A549 (cell line): ENCODE measurements around the gene THBS3. TPM values are rescaled to one million over a fixed set of nuclear protein-coding genes. Genes with fewer than 3 reads are reported as not detected.
"Not testable (repeated sequence)": the region's sequence is repeated elsewhere in the genome, so short reads cannot be mapped to it uniquely, and the experiment has no call there.

ENCODE experiments used
- ATAC-seq, 2 experiments: fragments of 200-7000 bp in 1 of 2; fragments of >200 bp in 1 of 2; cut with Nextera tagmentation in 1 of 2; cut with Tn5 transposase in 1 of 2; 3 replicates each; pipeline versions ENCODE4 v1.8.0 to v1.9.1; 2018 to 2020; ENCODE audit warnings: mild to moderate bottlenecking in 1 of 2, moderate library complexity in 1 of 2
- CTCF ChIA-PET: fragments of 300-600 bp; sonication (Branson Sonifier 250); formaldehyde crosslinking; extraction: SDS; loops from one replicate; lab custom pipeline; 2021; ENCODE audit warnings: antibody characterized with exemption, inconsistent platforms; lab: Yijun Ruan, JAX
- POLR2A ChIA-PET: fragments of 350-600 bp; formaldehyde crosslinking; extraction: SDS; loops from one replicate; lab custom pipeline; 2021; ENCODE audit warnings: antibody characterized with exemption, inconsistent platforms; lab: Yijun Ruan, JAX
- DNase-seq, 2 experiments: peaks; one replicate each; pipeline versions ENCODE4 v3.0.0 to v3.0.0-alpha.2; 2011 to 2016; ENCODE audit warnings: low read depth in 1 of 2, low spot score in 1 of 2
- FAIRE-seq: peaks from 2 replicates; lab custom pipeline; 2011; peaks lifted over from hg19 to GRCh38; lab: Jason Lieb, UNC
- H3K27ac ChIP-seq, 2 experiments: fragments of >200 bp; sonication (Bioruptor Twin); formaldehyde crosslinking; 3 replicates each; pipeline ENCODE4 v1.5.1; 2016 to 2017
- H3K4me1 ChIP-seq: fragments of >200 bp; sonication (Bioruptor Twin); formaldehyde crosslinking; 3 replicates; pipeline ENCODE4 v1.6.1; 2016
- H3K4me2 ChIP-seq: fragments of >200 bp; sonication (Bioruptor Twin); formaldehyde crosslinking; 3 replicates; pipeline ENCODE4 v1.6.1; 2016
- H3K4me3 ChIP-seq: fragments of >200 bp; sonication (Bioruptor Twin); formaldehyde crosslinking; 3 replicates; pipeline ENCODE4 v1.5.1; 2016
- H3K9me3 ChIP-seq: fragments of >200 bp; sonication (Bioruptor Twin); formaldehyde crosslinking; 3 replicates; pipeline ENCODE4 v1.6.1; 2016
- CHD4 ChIP-seq: fragments of 200-600 bp; sonication (generic); IDR thresholded peaks from 2 replicates; pipeline ENCODE4 v1.6.1; 2016; ENCODE audit warnings: antibody characterized with exemption, mild to moderate bottlenecking, borderline replicate concordance
- E2F6 ChIP-seq: IDR thresholded peaks from 2 replicates; pipeline ENCODE4 v1.6.1; 2012; ENCODE audit warnings: low read depth, borderline replicate concordance
- GATA3 ChIP-seq: IDR thresholded peaks from 2 replicates; pipeline ENCODE4 v1.6.1; 2012; ENCODE audit warnings: borderline replicate concordance
- HES2 ChIP-seq: fragments of >200 bp; sonication (Bioruptor Twin); formaldehyde crosslinking; IDR thresholded peaks from 2 replicates; pipeline ENCODE4 v1.6.1; 2016
- HOXB13 ChIP-seq: fragments of 250-450 bp; sonication (Bioruptor Pico); IDR thresholded peaks from 2 replicates; pipeline ENCODE4 v1.5.0; 2020; ENCODE audit warnings: low read depth, mild to moderate bottlenecking, moderate library complexity
- JUNB ChIP-seq: fragments of >200 bp; sonication (Bioruptor Twin); formaldehyde crosslinking; IDR thresholded peaks from 2 replicates; pipeline ENCODE4 v1.6.1; 2016
- MAZ ChIP-seq: fragments of 150-350 bp; IDR thresholded peaks from 2 replicates; pipeline ENCODE4 v1.6.1; 2014; ENCODE audit warnings: antibody characterized with exemption, low read depth, low read length, borderline replicate concordance
- NFE2L2 ChIP-seq: fragments of 150-350 bp; conservative IDR thresholded peaks from 2 replicates; pipeline ENCODE4 v1.6.1; 2014; ENCODE audit warnings: low read length
- NPAS2 ChIP-seq: fragments of 250-450 bp; sonication (Bioruptor Pico); IDR thresholded peaks from 2 replicates; pipeline ENCODE4 v1.8.0; 2022; ENCODE audit warnings: mild to moderate bottlenecking, moderate library complexity, borderline replicate concordance
- PBX3 ChIP-seq: IDR thresholded peaks from 2 replicates; pipeline ENCODE4 v1.6.1; 2012
- POLR2A ChIP-seq: IDR thresholded peaks from 2 replicates; pipeline ENCODE4 v1.6.1; 2012; ENCODE audit warnings: mild to moderate bottlenecking, low read length
- POLR2AphosphoS2 ChIP-seq: conservative IDR thresholded peaks from 2 replicates; pipeline ENCODE4 v1.6.1; 2012; ENCODE audit warnings: low read length, improper control_type of control experiment, inconsistent platforms
- RARB ChIP-seq: fragments of 250-450 bp; sonication (Bioruptor Pico); IDR thresholded peaks from 2 replicates; pipeline ENCODE4 v1.8.0; 2021; ENCODE audit warnings: mild to moderate bottlenecking, moderate library complexity
- RCOR1 ChIP-seq: fragments of 150-350 bp; IDR thresholded peaks from 2 replicates; pipeline ENCODE4 v1.6.1; 2014; ENCODE audit warnings: antibody characterized with exemption, low read length, low read depth
- RFX5 ChIP-seq: fragments of 450-650 bp; IDR thresholded peaks from 2 replicates; pipeline ENCODE4 v1.7.1; 2014; ENCODE audit warnings: antibody characterized with exemption, mild to moderate bottlenecking, moderate library complexity
- ZSCAN20 ChIP-seq: fragments of 250-450 bp; sonication (Bioruptor Pico); IDR thresholded peaks from 2 replicates; pipeline ENCODE4 v1.8.0; 2022; ENCODE audit warnings: mild to moderate bottlenecking, moderate library complexity
- WGBS: methylation state at CpG from one replicate; pipeline ENCODE4 v1.1.6; 2017; ENCODE audit errors: missing lambda C conversion rate; 5-methylcytosine and 5-hydroxymethylcytosine counted together
- polyA plus RNA-seq, 4 experiments: library from polyadenylated mRNA; depleted of rRNA in 3 of 4; stranded (reverse); fragments of >200 nt; fragmentation: RNase III in 1 of 4; extraction: RNeasy Plus Mini Kit Qiagen cat#74134 plus additional on column Dnase treatment in 1 of 4; gene quantifications; 2 replicates in 3 of 4; 3 replicates in 1 of 4; pipeline ENCODE4 v1.2.3, GENCODE V29; 2011 to 2017

Gene THBS3
- polyA plus RNA-seq, 2 of the 4 experiments (the other 2 are of a cell fraction) = 12.1 to 13.8 TPM

GRCh38 chr1:155166471-155167165, 41.1 kb downstream of the THBS3 start:
- no peaks in the 10 kb centered on the region for H3K9me3 ChIP-seq
- TF ChIP-seq NFE2L2 (no peak), RFX5 (no peak), CHD4 (no peak), NPAS2 (CRISPR knock-in tag) (no peak), PBX3 (no peak), JUNB (no peak)
- DNase-seq = no peak
- 85% methylated on average over 19 of the region's 27 CpGs for WGBS
- H3K4me1 ChIP-seq = peaks cover 4% of the 10 kb centered on the region; the same call in 1 of the 3 replicates
- no peak for FAIRE-seq
- ChIA-PET POLR2A (interaction anchor here (1.5 kb wide), 2 partner anchors 75 to 82 kb away, joined by 5 to 6 read pairs; no protein-coding TSS in a partner anchor), CTCF (interaction anchor here (1.0 to 15.2 kb wide), 18 partner anchors 11 to 150 kb away, joined by 3 to 384 read pairs (median 22); partner anchors contain the start of genes EFNA1, EFNA3 and SLC50A1)
- H3K27ac ChIP-seq = no peak overlapping the region
- no peak; a peak in 1 of 6 replicates for ATAC-seq
- no peak overlapping the region; the same call in 2 of the 3 replicates for H3K4me2 ChIP-seq
- no peak overlapping the region for H3K4me3 ChIP-seq

- H3K27ac ChIP-seq = no peak overlapping the region
- 95% methylated on average over 7 of the region's 8 CpGs for WGBS
- no peak for DNase-seq
- H3K9me3 ChIP-seq = no peaks in the 10 kb centered on the region
- no peak overlapping the region for H3K4me2 ChIP-seq
- H3K4me3 ChIP-seq = no peak overlapping the region
- TF ChIP-seq MAZ (no peak), ZSCAN20 (CRISPR knock-in tag) (no peak), E2F6 (no peak), POLR2A (no peak), RCOR1 (no peak), HOXB13 (no peak), HES2 (no peak), GATA3 (no peak), NPAS2 (CRISPR knock-in tag) (no peak), RARB (CRISPR knock-in tag) (no peak), POLR2AphosphoS2 (no peak)
- no peak for ATAC-seq
- 0 out of 3 replicates have a peak, but pooled peaks cover 4% of the 10 kb centered on the region for H3K4me1 ChIP-seq
- no peak for FAIRE-seq
- ChIA-PET POLR2A (interaction anchor here (0.6 kb wide), 1 partner anchor 362 kb away, joined by 3 read pairs; no protein-coding TSS in a partner anchor), CTCF (interaction anchor here (1.0 to 15.2 kb wide), 12 partner anchors 11 to 105 kb away, joined by 3 to 384 read pairs (median 62); partner anchors contain the start of genes EFNA1 and SLC50A1)
Observed at GRCh38 chr1:155166051-155166470, 41.6 kb downstream of the THBS3 start.

- not testable (repeated sequence) for H3K9me3 ChIP-seq, ATAC-seq, H3K4me3 ChIP-seq, H3K4me1 ChIP-seq, H3K27ac ChIP-seq, DNase-seq, FAIRE-seq, H3K4me2 ChIP-seq
- ChIA-PET POLR2A (interaction anchor here (0.6 kb wide), 1 partner anchor 8 kb away, joined by 3 read pairs; no protein-coding TSS in a partner anchor), CTCF (interaction anchor here (1.3 to 9.1 kb wide), 7 partner anchors 9 to 104 kb away, joined by 5 to 202 read pairs (median 17); partner anchors contain the start of genes EFNA1, KRTCAP2, SLC50A1 and TRIM46)
- WGBS = 71% methylated on average over 11 of the region's 11 CpGs
Observed at GRCh38 chr1:155164625-155165024, 43.1 kb downstream of the THBS3 start.

- FAIRE-seq, DNase-seq, H3K4me2 ChIP-seq, H3K4me3 ChIP-seq, H3K4me1 ChIP-seq, H3K27ac ChIP-seq, H3K9me3 ChIP-seq, ATAC-seq, POLR2A ChIA-PET: not testable (repeated sequence)
- 87% methylated on average over 4 of the region's 4 CpGs for WGBS
- CTCF ChIA-PET = interaction anchor here (1.0 to 9.1 kb wide), 6 partner anchors 9 to 103 kb away, joined by 3 to 202 read pairs (median 14); partner anchors contain the start of genes EFNA1, KRTCAP2, SLC50A1 and TRIM46
Observed at GRCh38 chr1:155163785-155164184, 43.9 kb downstream of the THBS3 start.

- H3K9me3 ChIP-seq, DNase-seq, H3K4me2 ChIP-seq, H3K4me1 ChIP-seq, POLR2A ChIA-PET, FAIRE-seq, ATAC-seq, H3K27ac ChIP-seq, H3K4me3 ChIP-seq: not testable (repeated sequence)
- CTCF ChIA-PET = interaction anchor here (0.7 to 9.1 kb wide), 6 partner anchors 11 to 102 kb away, joined by 3 to 202 read pairs (median 14); partner anchors contain the start of genes EFNA1, KRTCAP2, SLC50A1 and TRIM46
- WGBS = 97% methylated on average over 6 of the region's 6 CpGs
Observed at GRCh38 chr1:155162631-155163030, 45.1 kb downstream of the THBS3 start.
